Measurements from ENCODE around the gene MAP4K4. TPM values are rescaled to one million over a fixed set of nuclear protein-coding genes. Genes with fewer than 3 reads are reported as not detected.

Gene MAP4K4
- total and polyA plus RNA-seq, 2 of the 13 experiments (the other 11 are each of a cell fraction or from before 2014, with no cell fraction given), result 105 to 264 TPM

DNA sequence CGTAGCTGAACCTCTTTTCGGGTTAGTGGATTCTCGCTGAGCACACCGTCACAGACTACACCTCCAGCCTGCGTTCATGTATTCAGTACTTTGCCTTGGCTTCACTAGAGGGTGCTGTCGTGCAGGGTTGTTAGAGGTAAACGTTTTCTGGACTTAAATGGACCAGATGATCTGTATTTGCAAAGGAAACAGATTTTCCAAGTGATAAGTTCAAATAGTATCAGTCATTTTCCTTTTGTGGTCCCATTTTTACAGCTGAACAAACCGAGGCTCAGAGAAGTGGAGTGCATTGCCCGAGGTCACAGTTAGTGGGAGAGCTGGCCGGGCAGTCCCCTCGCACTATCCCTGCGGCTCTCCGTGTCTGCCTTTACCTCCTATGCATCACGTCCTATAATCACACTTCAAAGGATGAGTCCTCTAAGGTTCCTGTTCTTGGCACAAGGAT lies 125.9 kb downstream of the MAP4K4 start (continued):
- TF ChIP-seq, protein P1, sequence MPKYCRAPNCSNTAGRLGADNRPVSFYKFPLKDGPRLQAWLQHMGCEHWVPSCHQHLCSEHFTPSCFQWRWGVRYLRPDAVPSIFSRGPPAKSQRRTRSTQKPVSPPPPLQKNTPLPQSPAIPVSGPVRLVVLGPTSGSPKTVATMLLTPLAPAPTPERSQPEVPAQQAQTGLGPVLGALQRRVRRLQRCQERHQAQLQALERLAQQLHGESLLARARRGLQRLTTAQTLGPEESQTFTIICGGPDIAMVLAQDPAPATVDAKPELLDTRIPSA (CRISPR knock-in tag; IDR thresholded peaks at IDR 0.05; ENCODE audit: borderline replicate concordance), result no peak
- no peak for TF ChIP-seq KDM5A (IDR thresholded peaks at IDR 0.05; ENCODE audit: borderline replicate concordance, low read length)
- TF ChIP-seq, protein P2, sequence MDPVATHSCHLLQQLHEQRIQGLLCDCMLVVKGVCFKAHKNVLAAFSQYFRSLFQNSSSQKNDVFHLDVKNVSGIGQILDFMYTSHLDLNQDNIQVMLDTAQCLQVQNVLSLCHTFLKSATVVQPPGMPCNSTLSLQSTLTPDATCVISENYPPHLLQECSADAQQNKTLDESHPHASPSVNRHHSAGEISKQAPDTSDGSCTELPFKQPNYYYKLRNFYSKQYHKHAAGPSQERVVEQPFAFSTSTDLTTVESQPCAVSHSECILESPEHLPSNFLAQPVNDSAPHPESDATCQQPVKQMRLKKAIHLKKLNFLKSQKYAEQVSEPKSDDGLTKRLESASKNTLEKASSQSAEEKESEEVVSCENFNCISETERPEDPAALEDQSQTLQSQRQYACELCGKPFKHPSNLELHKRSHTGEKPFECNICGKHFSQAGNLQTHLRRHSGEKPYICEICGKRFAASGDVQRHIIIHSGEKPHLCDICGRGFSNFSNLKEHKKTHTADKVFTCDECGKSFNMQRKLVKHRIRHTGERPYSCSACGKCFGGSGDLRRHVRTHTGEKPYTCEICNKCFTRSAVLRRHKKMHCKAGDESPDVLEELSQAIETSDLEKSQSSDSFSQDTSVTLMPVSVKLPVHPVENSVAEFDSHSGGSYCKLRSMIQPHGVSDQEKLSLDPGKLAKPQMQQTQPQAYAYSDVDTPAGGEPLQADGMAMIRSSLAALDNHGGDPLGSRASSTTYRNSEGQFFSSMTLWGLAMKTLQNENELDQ (CRISPR knock-in tag; IDR thresholded peaks at IDR 0.05; ENCODE audit: borderline replicate concordance), result no peak
- TF ChIP-seq ZNF567 (CRISPR knock-in tag; IDR thresholded peaks at IDR 0.05; ENCODE audit: borderline replicate concordance), result peak; percentile 52; the same call in 1 of the 2 replicates
- no peak for TF ChIP-seq IKZF4 (CRISPR knock-in tag; IDR thresholded peaks at IDR 0.05; ENCODE audit: borderline replicate concordance, low read depth, not compliant biosample characterization)
- TF ChIP-seq, protein P3, sequence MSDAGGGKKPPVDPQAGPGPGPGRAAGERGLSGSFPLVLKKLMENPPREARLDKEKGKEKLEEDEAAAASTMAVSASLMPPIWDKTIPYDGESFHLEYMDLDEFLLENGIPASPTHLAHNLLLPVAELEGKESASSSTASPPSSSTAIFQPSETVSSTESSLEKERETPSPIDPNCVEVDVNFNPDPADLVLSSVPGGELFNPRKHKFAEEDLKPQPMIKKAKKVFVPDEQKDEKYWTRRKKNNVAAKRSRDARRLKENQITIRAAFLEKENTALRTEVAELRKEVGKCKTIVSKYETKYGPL (CRISPR knock-in tag; IDR thresholded peaks at IDR 0.05), result no peak
- TF ChIP-seq FLYWCH1 (CRISPR knock-in tag; IDR thresholded peaks at IDR 0.05), result no peak
- no peak for TF ChIP-seq ELF1 (CRISPR knock-in tag; IDR thresholded peaks at IDR 0.05)
- TF ChIP-seq, protein P4, sequence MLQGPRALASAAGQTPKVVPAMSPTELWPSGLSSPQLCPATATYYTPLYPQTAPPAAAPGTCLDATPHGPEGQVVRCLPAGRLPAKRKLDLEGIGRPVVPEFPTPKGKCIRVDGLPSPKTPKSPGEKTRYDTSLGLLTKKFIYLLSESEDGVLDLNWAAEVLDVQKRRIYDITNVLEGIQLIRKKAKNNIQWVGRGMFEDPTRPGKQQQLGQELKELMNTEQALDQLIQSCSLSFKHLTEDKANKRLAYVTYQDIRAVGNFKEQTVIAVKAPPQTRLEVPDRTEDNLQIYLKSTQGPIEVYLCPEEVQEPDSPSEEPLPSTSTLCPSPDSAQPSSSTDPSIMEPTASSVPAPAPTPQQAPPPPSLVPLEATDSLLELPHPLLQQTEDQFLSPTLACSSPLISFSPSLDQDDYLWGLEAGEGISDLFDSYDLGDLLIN (CRISPR knock-in tag; IDR thresholded peaks at IDR 0.05; ENCODE audit: borderline replicate concordance), result no peak
- peak; percentile 81 for TF ChIP-seq ZMYM4 (CRISPR knock-in tag; IDR thresholded peaks at IDR 0.05)
- TF ChIP-seq, protein P5, sequence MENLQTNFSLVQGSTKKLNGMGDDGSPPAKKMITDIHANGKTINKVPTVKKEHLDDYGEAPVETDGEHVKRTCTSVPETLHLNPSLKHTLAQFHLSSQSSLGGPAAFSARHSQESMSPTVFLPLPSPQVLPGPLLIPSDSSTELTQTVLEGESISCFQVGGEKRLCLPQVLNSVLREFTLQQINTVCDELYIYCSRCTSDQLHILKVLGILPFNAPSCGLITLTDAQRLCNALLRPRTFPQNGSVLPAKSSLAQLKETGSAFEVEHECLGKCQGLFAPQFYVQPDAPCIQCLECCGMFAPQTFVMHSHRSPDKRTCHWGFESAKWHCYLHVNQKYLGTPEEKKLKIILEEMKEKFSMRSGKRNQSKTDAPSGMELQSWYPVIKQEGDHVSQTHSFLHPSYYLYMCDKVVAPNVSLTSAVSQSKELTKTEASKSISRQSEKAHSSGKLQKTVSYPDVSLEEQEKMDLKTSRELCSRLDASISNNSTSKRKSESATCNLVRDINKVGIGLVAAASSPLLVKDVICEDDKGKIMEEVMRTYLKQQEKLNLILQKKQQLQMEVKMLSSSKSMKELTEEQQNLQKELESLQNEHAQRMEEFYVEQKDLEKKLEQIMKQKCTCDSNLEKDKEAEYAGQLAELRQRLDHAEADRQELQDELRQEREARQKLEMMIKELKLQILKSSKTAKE (CRISPR knock-in tag; IDR thresholded peaks at IDR 0.05; ENCODE audit: borderline replicate concordance), result no peak
- TF ChIP-seq SOX13 (IDR thresholded peaks at IDR 0.05), result no peak
- TF ChIP-seq SOX13 (CRISPR knock-in tag; conservative IDR thresholded peaks at IDR 0.05 in 1 of 2, IDR thresholded peaks at IDR 0.05 in 1 of 2), result 0 out of 4 replicates have a peak, but pooled peaks of 1 of the 2 experiments have one; percentile 21
- TF ChIP-seq ZNF550 (CRISPR knock-in tag; IDR thresholded peaks at IDR 0.05; ENCODE audit: borderline replicate concordance), result no peak
- TF ChIP-seq, protein P6, sequence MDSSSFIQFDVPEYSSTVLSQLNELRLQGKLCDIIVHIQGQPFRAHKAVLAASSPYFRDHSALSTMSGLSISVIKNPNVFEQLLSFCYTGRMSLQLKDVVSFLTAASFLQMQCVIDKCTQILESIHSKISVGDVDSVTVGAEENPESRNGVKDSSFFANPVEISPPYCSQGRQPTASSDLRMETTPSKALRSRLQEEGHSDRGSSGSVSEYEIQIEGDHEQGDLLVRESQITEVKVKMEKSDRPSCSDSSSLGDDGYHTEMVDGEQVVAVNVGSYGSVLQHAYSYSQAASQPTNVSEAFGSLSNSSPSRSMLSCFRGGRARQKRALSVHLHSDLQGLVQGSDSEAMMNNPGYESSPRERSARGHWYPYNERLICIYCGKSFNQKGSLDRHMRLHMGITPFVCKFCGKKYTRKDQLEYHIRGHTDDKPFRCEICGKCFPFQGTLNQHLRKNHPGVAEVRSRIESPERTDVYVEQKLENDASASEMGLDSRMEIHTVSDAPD (CRISPR knock-in tag; IDR thresholded peaks at IDR 0.05), result no peak
- TF ChIP-seq NKX3-1 (CRISPR knock-in tag; IDR thresholded peaks at IDR 0.05), result no peak
- 0 out of 2 replicates have a peak, but pooled peaks have one; percentile 31 for TF ChIP-seq NFKBIZ (CRISPR knock-in tag; IDR thresholded peaks at IDR 0.05)
- TF ChIP-seq IRF2 (CRISPR knock-in tag; IDR thresholded peaks at IDR 0.05), result peak; percentile 55
- TF ChIP-seq RBM39 (IDR thresholded peaks at IDR 0.05; ENCODE audit: low read depth, low read length, poor library complexity, severe bottlenecking), result no peak
- no peak for TF ChIP-seq MYNN (CRISPR knock-in tag; IDR thresholded peaks at IDR 0.05; ENCODE audit: low read depth)
